Glutamatergic neuron (in vitro differentiated cells): ENCODE measurements around the gene NUMBL. TPM values are rescaled to one million over a fixed set of nuclear protein-coding genes. Genes with fewer than 3 reads are reported as not detected.

ENCODE experiments used
- DNase-seq: peaks from one replicate; pipeline ENCODE4 v3.0.0; 2022
- H3K27ac Mint-ChIP-seq: one replicate; pipeline ENCODE4 v1.8.0; 2020; ENCODE audit warnings: mild to moderate bottlenecking, mixed read lengths, inconsistent platforms; ENCODE audit not compliant: unreplicated experiment
- H3K27me3 Mint-ChIP-seq: one replicate; pipeline ENCODE4 v1.8.0; 2020; ENCODE audit warnings: mild to moderate bottlenecking, moderate library complexity, mixed read lengths, inconsistent platforms; ENCODE audit not compliant: unreplicated experiment
- H3K36me3 Mint-ChIP-seq: one replicate; pipeline ENCODE4 v1.8.0; 2020; ENCODE audit warnings: mild to moderate bottlenecking, mixed read lengths, inconsistent platforms; ENCODE audit not compliant: unreplicated experiment
- H3K4me1 Mint-ChIP-seq: one replicate; pipeline ENCODE4 v1.8.0; 2020; ENCODE audit warnings: mild to moderate bottlenecking, low read depth, mixed read lengths, inconsistent platforms; ENCODE audit not compliant: unreplicated experiment
- H3K4me3 Mint-ChIP-seq: one replicate; pipeline ENCODE4 v1.8.0; 2020; ENCODE audit warnings: mild to moderate bottlenecking, mixed read lengths, inconsistent platforms; ENCODE audit not compliant: unreplicated experiment
- H3K9me3 Mint-ChIP-seq: one replicate; pipeline ENCODE4 v1.8.0; 2020; ENCODE audit warnings: mild to moderate bottlenecking, moderate library complexity, mixed read lengths, inconsistent platforms; ENCODE audit not compliant: unreplicated experiment
- CTCF ChIP-seq: fragments of 200-600 bp; sonication (generic); IDR thresholded peaks from one replicate; pipeline ENCODE4 v1.5.0; 2021; ENCODE audit not compliant: partially characterized antibody, unreplicated experiment
- total RNA-seq: library from RNA; stranded (reverse); fragmentation: NEBNext Ultra II Directional; extraction: Animal tissue kit (Norgen Biotek cat#: 25700); gene quantifications from one replicate; pipeline ENCODE4 v1.2.1, GENCODE V29; 2021; ENCODE audit not compliant: unreplicated experiment

The NUMBL gene
- total RNA-seq, 1 donor from 2014 or later: 250 TPM

GRCh38 chr19:40641281-40641680 is 49.2 kb downstream of the NUMBL start:
- Mint-ChIP-seq H3K27me3 (no peaks in the 10 kb centered on the region), H3K36me3 (no peaks in the 10 kb centered on the region), H3K4me3 (no peak overlapping the region), H3K27ac (no peak overlapping the region), H3K4me1 (no peaks in the 10 kb centered on the region), H3K9me3 (peaks cover 4% of the 10 kb centered on the region)
- TF ChIP-seq CTCF: no peak
- no peak for DNase-seq

GRCh38 chr19:40640744-40641143 is 49.7 kb downstream of the NUMBL start:
- no peak overlapping the region for H3K4me3 Mint-ChIP-seq
- H3K4me1 Mint-ChIP-seq: no peaks in the 10 kb centered on the region
- H3K27me3 Mint-ChIP-seq: no peaks in the 10 kb centered on the region
- H3K36me3 Mint-ChIP-seq: no peaks in the 10 kb centered on the region
- no peak for DNase-seq
- no peak overlapping the region for H3K27ac Mint-ChIP-seq
- no peak for TF ChIP-seq CTCF
- H3K9me3 Mint-ChIP-seq: peaks cover 3% of the 10 kb centered on the region

DNA sequence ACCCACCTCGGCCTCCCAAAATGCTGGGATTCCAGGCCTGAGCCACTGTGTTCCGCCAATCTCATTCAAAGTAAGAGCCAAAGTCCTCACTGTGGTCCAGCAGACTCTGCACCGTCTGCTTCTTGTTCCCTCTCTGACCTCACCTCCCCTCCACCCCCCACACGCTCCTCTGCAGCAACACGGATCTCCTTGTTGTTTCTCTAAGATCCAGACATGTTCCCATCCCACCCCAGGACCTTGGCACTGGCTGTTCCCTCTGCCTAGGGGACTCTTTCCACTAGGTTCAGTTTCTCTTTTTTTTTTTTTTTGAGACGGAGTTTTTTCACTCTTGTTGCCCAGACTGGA is 50.8 kb downstream of the NUMBL start:
- no peaks in the 10 kb centered on the region for H3K4me1 Mint-ChIP-seq
- no peak overlapping the region for H3K27ac Mint-ChIP-seq
- no peaks in the 10 kb centered on the region for H3K27me3 Mint-ChIP-seq
- peaks cover 4% of the 10 kb centered on the region for H3K9me3 Mint-ChIP-seq
- H3K4me3 Mint-ChIP-seq: no peak overlapping the region
- no peak for TF ChIP-seq CTCF
- no peak for DNase-seq
- no peaks in the 10 kb centered on the region for H3K36me3 Mint-ChIP-seq

- Mint-ChIP-seq H3K27ac (no peak overlapping the region), H3K36me3 (no peaks in the 10 kb centered on the region)
These were observed 52.1 kb downstream of the NUMBL start for GRCh38 chr19:40638327-40638726.

DNA sequence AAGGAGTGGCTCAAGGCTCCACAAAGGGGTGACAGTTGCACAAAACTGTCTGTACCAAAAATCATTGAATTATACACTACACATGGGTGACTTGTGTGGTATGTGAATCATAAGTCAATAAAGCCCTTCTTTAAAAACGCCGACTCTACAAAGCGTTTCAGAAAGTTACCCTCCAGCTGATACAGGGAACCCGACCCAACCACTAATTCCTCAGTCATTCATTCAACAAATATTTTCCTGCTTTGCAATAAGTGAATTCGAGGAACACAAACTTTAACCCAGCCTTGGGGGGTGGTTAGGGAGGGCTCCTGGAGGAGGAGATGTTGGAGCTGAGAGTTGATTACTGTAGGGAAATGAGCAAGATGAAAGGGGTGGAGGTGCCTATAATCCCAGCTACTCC is 57.2 kb downstream of the NUMBL start:
- Mint-ChIP-seq H3K36me3 (peaks cover 5% of the 10 kb centered on the region), H3K4me3 (no peak overlapping the region), H3K9me3 (peaks cover 8% of the 10 kb centered on the region), H3K27ac (no peak overlapping the region), H3K27me3 (peaks cover 2% of the 10 kb centered on the region), H3K4me1 (peaks cover 3% of the 10 kb centered on the region)
- no peak for DNase-seq
- no peak for TF ChIP-seq CTCF

More at GRCh38 chr19:40638327-40638726, 52.1 kb downstream of the NUMBL start:
- Mint-ChIP-seq H3K9me3 (peaks cover 4% of the 10 kb centered on the region), H3K4me1 (no peaks in the 10 kb centered on the region), H3K4me3 (no peak overlapping the region), H3K27me3 (no peaks in the 10 kb centered on the region)
- no peak for TF ChIP-seq CTCF
- no peak for DNase-seq
